HepG2 (cell line): ENCODE measurements around the gene COMMD4. TPM values are rescaled to one million over a fixed set of nuclear protein-coding genes. Genes with fewer than 3 reads are reported as not detected.
A peak's percentile ranks its signal among the peaks of the same experiment; 100 is the strongest.

Source experiments
- CENPX ChIP-seq: sonication (generic); formaldehyde crosslinking; IDR thresholded peaks from 2 replicates; pipeline ENCODE4 v1.9.0; 2021; ENCODE audit warnings: mild to moderate bottlenecking, missing genetic modification reagents, moderate library complexity
- EP300 ChIP-seq, 3 experiments: sonication (generic) in 1 of 3; formaldehyde crosslinking in 1 of 3; IDR thresholded peaks; 2 replicates each; pipeline versions ENCODE4 v1.5.1 to v1.6.1; 2011 to 2020; ENCODE audit warnings: low read depth in 2 of 3, low read length in 2 of 3, borderline replicate concordance in 1 of 3, improper control_type of control experiment in 1 of 3, mild to moderate bottlenecking in 1 of 3, missing genetic modification reagents in 1 of 3, moderate library complexity in 1 of 3
- HNF4A ChIP-seq: sonication (generic); formaldehyde crosslinking; IDR thresholded peaks from 2 replicates; pipeline ENCODE4 v1.4.0; 2020; ENCODE audit warnings: missing genetic modification reagents
- KAT2B ChIP-seq: fragments of 150-350 bp; IDR thresholded peaks from 2 replicates; pipeline ENCODE4 v1.6.1; 2014; ENCODE audit warnings: low read depth, low read length, borderline replicate concordance
- KDM2A ChIP-seq: sonication (generic); formaldehyde crosslinking; IDR thresholded peaks from 2 replicates; pipeline ENCODE4 v1.4.0; 2020; ENCODE audit warnings: low read depth, missing genetic modification reagents, borderline replicate concordance
- MYC ChIP-seq: sonication (generic); formaldehyde crosslinking; IDR thresholded peaks from 2 replicates; pipeline ENCODE4 v1.9.0; 2021; ENCODE audit warnings: missing genetic modification reagents, borderline replicate concordance
- NAIF1 ChIP-seq: sonication (generic); formaldehyde crosslinking; IDR thresholded peaks from 2 replicates; pipeline ENCODE4 v1.5.0; 2020; ENCODE audit warnings: mild to moderate bottlenecking, missing genetic modification reagents, borderline replicate concordance
- RARA ChIP-seq: IDR thresholded peaks from 2 replicates; pipeline ENCODE4 v1.6.1; 2016; ENCODE audit warnings: missing genetic modification reagents, missing compliant biosample characterization
- RELA ChIP-seq: sonication (generic); formaldehyde crosslinking; IDR thresholded peaks from 2 replicates; pipeline ENCODE4 v1.4.0; 2020; ENCODE audit warnings: missing genetic modification reagents
- RFX5 ChIP-seq: IDR thresholded peaks from 2 replicates; pipeline ENCODE4 v1.6.1; 2011; ENCODE audit warnings: low read depth, low read length, improper control_type of control experiment
- SMARCE1 ChIP-seq: fragments of 450-650 bp; IDR thresholded peaks from 2 replicates; pipeline ENCODE4 v1.6.1; 2017; ENCODE audit warnings: borderline replicate concordance
- SOX6 ChIP-seq, 2 experiments: fragments of 450-650 bp in 1 of 2; sonication (generic) in 1 of 2; formaldehyde crosslinking in 1 of 2; IDR thresholded peaks; 2 replicates each; pipeline versions ENCODE4 v1.4.0 to v1.6.1; 2017 to 2020; ENCODE audit warnings: antibody characterized with exemption in 1 of 2, mild to moderate bottlenecking in 1 of 2, missing genetic modification reagents in 1 of 2
- THAP11 ChIP-seq: IDR thresholded peaks from 2 replicates; pipeline ENCODE4 v1.6.1; 2016; ENCODE audit warnings: missing biosample characterization, missing genetic modification reagents
- ZNF333 ChIP-seq: sonication (generic); formaldehyde crosslinking; IDR thresholded peaks from 2 replicates; pipeline ENCODE4 v1.4.0; 2020; ENCODE audit warnings: mild to moderate bottlenecking, missing genetic modification reagents, borderline replicate concordance
- ZNF432 ChIP-seq: sonication (generic); formaldehyde crosslinking; IDR thresholded peaks from 2 replicates; pipeline ENCODE4 v1.5.0; 2020; ENCODE audit warnings: missing genetic modification reagents, mild to moderate bottlenecking, borderline replicate concordance
- ZNF790 ChIP-seq: sonication (generic); formaldehyde crosslinking; IDR thresholded peaks from 2 replicates; pipeline ENCODE4 v1.8.0; 2022; ENCODE audit warnings: missing genetic modification reagents, mild to moderate bottlenecking, borderline replicate concordance
- polyA plus RNA-seq, 8 experiments: library from polyadenylated mRNA; depleted of rRNA in 3 of 8; stranded (reverse) in 7 of 8; unstranded in 1 of 8; fragments of >200 nt; fragmentation: Illumina TruSeq in 4 of 8; extraction: Trizol in 4 of 8; gene quantifications; 2 replicates each; pipeline versions ENCODE4 v1.2.1 to v1.2.3, GENCODE V29; 2011 to 2016; ENCODE audit warnings: low read depth in 4 of 8, missing spikeins in 1 of 8, mixed read lengths in 1 of 8; ENCODE audit not compliant: insufficient read depth in 1 of 8
- total RNA-seq, 5 experiments: library from RNA; depleted of rRNA; stranded (reverse); fragments of >200 nt; fragmentation: Illumina TruSeq; extraction: Trizol; gene quantifications; 2 replicates each; pipeline ENCODE4 v1.2.3, GENCODE V29; 2016; ENCODE audit warnings: low read depth in 1 of 5
- TF ChIP-seq, protein P1 (sequence below): sonication (generic); formaldehyde crosslinking; conservative IDR thresholded peaks from 2 replicates; pipeline ENCODE4 v1.8.0; 2022; ENCODE audit warnings: mild to moderate bottlenecking, moderate library complexity, missing genetic modification reagents
- TF ChIP-seq, protein P2 (sequence below), 2 experiments: sonication (generic) in 1 of 2; formaldehyde crosslinking in 1 of 2; IDR thresholded peaks; 2 replicates each; pipeline versions ENCODE4 v1.4.0 to v1.6.1; 2016 to 2020; ENCODE audit warnings: borderline replicate concordance in 1 of 2, low read depth in 1 of 2, mild to moderate bottlenecking in 1 of 2, missing genetic modification reagents in 1 of 2
- TF ChIP-seq, protein P3 (sequence below): sonication (generic); formaldehyde crosslinking; IDR thresholded peaks from 2 replicates; pipeline ENCODE4 v1.4.0; 2020; ENCODE audit warnings: mild to moderate bottlenecking, missing genetic modification reagents
- TF ChIP-seq, protein P4 (sequence below): IDR thresholded peaks from 2 replicates; pipeline ENCODE4 v1.6.1; 2016

Gene COMMD4
- total and polyA plus RNA-seq, 2 of the 13 experiments (the other 11 are each of a cell fraction or from before 2014, with no cell fraction given): 45.8 to 89.9 TPM

DNA sequence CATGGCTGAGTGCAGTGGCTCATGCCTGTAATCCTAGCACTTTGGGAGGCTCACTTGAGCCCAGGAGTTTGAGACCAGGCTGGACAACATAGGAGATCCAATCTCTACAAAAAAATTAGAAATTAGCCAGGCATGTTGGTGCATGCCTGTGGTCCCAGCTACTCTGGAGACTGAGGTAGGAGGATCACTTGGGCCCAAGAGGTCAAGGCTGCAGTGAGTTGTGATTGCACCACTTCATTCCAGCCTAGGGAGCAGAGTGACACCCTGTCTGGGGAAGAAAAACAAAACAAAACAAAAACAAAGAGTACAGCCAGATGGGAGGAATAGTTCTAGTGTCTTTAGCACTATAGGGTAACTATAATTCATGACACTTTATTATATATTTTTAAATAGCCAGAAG lies 26.2 kb upstream of the COMMD4 start (continued):
- peak in 1 of 2 experiments; percentile 13; a peak in 1 of 4 replicates for TF ChIP-seq EP300 (IDR thresholded peaks at IDR 0.05; ENCODE audit: low read depth in 2 of 2, low read length in 2 of 2)
- TF ChIP-seq EP300 (CRISPR knock-in tag; IDR thresholded peaks at IDR 0.05; ENCODE audit: borderline replicate concordance): no peak
- TF ChIP-seq SOX6 (IDR thresholded peaks at IDR 0.05): no peak
- TF ChIP-seq SOX6 (CRISPR knock-in tag; IDR thresholded peaks at IDR 0.05): peak; percentile 25; the same call in 1 of the 2 replicates
- TF ChIP-seq CENPX (CRISPR knock-in tag): no peak
- TF ChIP-seq, protein P1, sequence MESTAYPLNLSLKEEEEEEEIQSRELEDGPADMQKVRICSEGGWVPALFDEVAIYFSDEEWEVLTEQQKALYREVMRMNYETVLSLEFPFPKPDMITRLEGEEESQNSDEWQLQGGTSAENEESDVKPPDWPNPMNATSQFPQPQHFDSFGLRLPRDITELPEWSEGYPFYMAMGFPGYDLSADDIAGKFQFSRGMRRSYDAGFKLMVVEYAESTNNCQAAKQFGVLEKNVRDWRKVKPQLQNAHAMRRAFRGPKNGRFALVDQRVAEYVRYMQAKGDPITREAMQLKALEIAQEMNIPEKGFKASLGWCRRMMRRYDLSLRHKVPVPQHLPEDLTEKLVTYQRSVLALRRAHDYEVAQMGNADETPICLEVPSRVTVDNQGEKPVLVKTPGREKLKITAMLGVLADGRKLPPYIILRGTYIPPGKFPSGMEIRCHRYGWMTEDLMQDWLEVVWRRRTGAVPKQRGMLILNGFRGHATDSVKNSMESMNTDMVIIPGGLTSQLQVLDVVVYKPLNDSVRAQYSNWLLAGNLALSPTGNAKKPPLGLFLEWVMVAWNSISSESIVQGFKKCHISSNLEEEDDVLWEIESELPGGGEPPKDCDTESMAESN: no peak
- TF ChIP-seq, protein P2, sequence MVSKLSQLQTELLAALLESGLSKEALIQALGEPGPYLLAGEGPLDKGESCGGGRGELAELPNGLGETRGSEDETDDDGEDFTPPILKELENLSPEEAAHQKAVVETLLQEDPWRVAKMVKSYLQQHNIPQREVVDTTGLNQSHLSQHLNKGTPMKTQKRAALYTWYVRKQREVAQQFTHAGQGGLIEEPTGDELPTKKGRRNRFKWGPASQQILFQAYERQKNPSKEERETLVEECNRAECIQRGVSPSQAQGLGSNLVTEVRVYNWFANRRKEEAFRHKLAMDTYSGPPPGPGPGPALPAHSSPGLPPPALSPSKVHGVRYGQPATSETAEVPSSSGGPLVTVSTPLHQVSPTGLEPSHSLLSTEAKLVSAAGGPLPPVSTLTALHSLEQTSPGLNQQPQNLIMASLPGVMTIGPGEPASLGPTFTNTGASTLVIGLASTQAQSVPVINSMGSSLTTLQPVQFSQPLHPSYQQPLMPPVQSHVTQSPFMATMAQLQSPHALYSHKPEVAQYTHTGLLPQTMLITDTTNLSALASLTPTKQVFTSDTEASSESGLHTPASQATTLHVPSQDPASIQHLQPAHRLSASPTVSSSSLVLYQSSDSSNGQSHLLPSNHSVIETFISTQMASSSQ (IDR thresholded peaks at IDR 0.05; ENCODE audit: low read depth): no peak
- TF ChIP-seq, protein P2 (CRISPR knock-in tag; IDR thresholded peaks at IDR 0.05; ENCODE audit: borderline replicate concordance): no peak
- TF ChIP-seq RARA (CRISPR knock-in tag): peak; percentile 46; the same call in 1 of the 2 replicates
- no peak for TF ChIP-seq KDM2A (CRISPR knock-in tag)
- TF ChIP-seq NAIF1 (CRISPR knock-in tag): no peak
- no peak for TF ChIP-seq RELA
- TF ChIP-seq, protein P3, sequence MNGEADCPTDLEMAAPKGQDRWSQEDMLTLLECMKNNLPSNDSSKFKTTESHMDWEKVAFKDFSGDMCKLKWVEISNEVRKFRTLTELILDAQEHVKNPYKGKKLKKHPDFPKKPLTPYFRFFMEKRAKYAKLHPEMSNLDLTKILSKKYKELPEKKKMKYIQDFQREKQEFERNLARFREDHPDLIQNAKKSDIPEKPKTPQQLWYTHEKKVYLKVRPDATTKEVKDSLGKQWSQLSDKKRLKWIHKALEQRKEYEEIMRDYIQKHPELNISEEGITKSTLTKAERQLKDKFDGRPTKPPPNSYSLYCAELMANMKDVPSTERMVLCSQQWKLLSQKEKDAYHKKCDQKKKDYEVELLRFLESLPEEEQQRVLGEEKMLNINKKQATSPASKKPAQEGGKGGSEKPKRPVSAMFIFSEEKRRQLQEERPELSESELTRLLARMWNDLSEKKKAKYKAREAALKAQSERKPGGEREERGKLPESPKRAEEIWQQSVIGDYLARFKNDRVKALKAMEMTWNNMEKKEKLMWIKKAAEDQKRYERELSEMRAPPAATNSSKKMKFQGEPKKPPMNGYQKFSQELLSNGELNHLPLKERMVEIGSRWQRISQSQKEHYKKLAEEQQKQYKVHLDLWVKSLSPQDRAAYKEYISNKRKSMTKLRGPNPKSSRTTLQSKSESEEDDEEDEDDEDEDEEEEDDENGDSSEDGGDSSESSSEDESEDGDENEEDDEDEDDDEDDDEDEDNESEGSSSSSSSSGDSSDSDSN (CRISPR knock-in tag): no peak
- TF ChIP-seq, protein P4, sequence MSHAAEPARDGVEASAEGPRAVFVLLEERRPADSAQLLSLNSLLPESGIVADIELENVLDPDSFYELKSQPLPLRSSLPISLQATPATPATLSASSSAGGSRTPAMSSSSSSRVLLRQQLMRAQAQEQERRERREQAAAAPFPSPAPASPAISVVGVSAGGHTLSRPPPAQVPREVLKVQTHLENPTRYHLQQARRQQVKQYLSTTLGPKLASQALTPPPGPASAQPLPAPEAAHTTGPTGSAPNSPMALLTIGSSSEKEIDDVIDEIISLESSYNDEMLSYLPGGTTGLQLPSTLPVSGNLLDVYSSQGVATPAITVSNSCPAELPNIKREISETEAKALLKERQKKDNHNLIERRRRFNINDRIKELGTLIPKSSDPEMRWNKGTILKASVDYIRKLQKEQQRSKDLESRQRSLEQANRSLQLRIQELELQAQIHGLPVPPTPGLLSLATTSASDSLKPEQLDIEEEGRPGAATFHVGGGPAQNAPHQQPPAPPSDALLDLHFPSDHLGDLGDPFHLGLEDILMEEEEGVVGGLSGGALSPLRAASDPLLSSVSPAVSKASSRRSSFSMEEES: no peak
- no peak for TF ChIP-seq ZNF790 (CRISPR knock-in tag)
- no peak for TF ChIP-seq RFX5
- no peak for TF ChIP-seq KAT2B
- TF ChIP-seq HNF4A (CRISPR knock-in tag): peak; percentile 43; the same call in 1 of the 2 replicates
- no peak for TF ChIP-seq THAP11 (CRISPR knock-in tag)
- no peak for TF ChIP-seq MYC (CRISPR knock-in tag)
- no peak for TF ChIP-seq ZNF333 (CRISPR knock-in tag)
- TF ChIP-seq SMARCE1: no peak
- TF ChIP-seq ZNF432: no peak
